SK-N-MC (cell line): ENCODE measurements around the gene AQP1.

Experiments
- EZH2 ChIP-seq: fragments of 200-600 bp; sonication (generic); IDR thresholded peaks from one replicate; pipeline ENCODE4 v1.6.1; 2017; ENCODE audit warnings: antibody characterized with exemption
- FOXP2 ChIP-seq: optimal IDR thresholded peaks from 2 replicates; pipeline ENCODE3; 2011; ENCODE audit warnings: mild to moderate bottlenecking, moderate library complexity; ENCODE audit not compliant: insufficient read depth; ENCODE audit errors: extremely low read length, control extremely low read depth
- POLR2AphosphoS5 ChIP-seq: IDR thresholded peaks from 2 replicates; pipeline ENCODE4 v1.6.1; 2012; ENCODE audit warnings: mild to moderate bottlenecking, low read depth, low read length, borderline replicate concordance

- TF ChIP-seq POLR2AphosphoS5 (no peak), EZH2 (no peak), FOXP2 (no peak)
These were observed 54.2 kb downstream of the AQP1 start for GRCh38 chr7:30965883-30966282.
